Measurements from ENCODE around the gene TARBP2. TPM values are rescaled to one million over a fixed set of nuclear protein-coding genes. Genes with fewer than 3 reads are reported as not detected.

TARBP2 gene
- total RNA-seq, 1 experiment from 2014 or later: 82.0 TPM

DNA sequence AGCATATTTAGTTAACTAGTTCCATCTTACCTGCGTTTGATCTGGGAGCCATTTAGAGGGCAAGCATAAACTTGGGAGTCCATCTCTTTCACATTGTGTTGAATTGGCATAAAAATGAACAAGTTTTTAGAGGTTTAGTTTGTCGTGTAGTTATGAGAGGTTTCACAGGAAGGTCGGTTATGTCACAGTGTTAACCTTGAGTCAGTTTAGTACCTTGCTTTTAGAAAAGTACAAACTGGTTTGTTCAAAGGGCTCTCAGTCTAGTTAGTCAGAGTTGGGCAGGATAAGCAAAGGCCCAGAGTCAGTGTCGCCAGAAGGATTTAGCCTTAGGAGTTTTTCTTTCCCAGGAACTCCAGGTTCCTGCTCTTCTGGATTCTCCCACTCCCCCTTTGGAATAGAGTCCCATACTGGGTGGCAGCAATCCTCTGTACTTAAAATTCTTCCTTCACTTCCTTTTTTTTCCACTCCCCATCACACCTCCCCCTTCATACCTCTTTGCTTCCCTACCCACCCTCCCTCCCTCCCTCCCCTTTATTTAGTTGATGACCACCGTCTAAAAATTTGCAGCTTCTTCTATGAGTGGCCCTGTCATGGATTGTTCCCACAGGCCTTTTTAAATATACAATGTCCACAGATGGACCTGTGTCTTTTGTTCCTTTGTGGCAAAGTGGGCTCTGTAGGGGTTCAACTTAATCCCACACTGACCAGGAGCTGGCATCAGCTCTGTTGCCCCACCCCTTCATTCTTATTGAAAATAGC is 37.1 kb upstream of the TARBP2 start:
- no peaks in the 10 kb centered on the region for H3K9me3 ChIP-seq (ENCODE audit: low read length)
- no peak overlapping the region for H3K4me2 ChIP-seq (ENCODE audit: low read length)
- H3K27ac ChIP-seq (ENCODE audit: low read length): no peak overlapping the region
- H3K79me2 ChIP-seq (ENCODE audit: low read length): peaks cover 87% of the 10 kb centered on the region
- H3K27me3 ChIP-seq (ENCODE audit: low read length): no peaks in the 10 kb centered on the region
- POLR2A ChIA-PET (ENCODE audit: unreplicated experiment): interaction anchor here (0.6 kb wide), 1 partner anchor 83 kb away, joined by 3 read pairs; no protein-coding TSS in a partner anchor
- TF ChIP-seq, protein P1, sequence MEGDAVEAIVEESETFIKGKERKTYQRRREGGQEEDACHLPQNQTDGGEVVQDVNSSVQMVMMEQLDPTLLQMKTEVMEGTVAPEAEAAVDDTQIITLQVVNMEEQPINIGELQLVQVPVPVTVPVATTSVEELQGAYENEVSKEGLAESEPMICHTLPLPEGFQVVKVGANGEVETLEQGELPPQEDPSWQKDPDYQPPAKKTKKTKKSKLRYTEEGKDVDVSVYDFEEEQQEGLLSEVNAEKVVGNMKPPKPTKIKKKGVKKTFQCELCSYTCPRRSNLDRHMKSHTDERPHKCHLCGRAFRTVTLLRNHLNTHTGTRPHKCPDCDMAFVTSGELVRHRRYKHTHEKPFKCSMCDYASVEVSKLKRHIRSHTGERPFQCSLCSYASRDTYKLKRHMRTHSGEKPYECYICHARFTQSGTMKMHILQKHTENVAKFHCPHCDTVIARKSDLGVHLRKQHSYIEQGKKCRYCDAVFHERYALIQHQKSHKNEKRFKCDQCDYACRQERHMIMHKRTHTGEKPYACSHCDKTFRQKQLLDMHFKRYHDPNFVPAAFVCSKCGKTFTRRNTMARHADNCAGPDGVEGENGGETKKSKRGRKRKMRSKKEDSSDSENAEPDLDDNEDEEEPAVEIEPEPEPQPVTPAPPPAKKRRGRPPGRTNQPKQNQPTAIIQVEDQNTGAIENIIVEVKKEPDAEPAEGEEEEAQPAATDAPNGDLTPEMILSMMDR (conservative IDR thresholded peaks at IDR 0.05; ENCODE audit: low read depth, low read length): no peak
- TF ChIP-seq EZH2 (IDR thresholded peaks at IDR 0.05; ENCODE audit: low read length, unreplicated experiment) (no peak), EZH2phosphoT487 (IDR thresholded peaks at IDR 0.05; ENCODE audit: borderline replicate concordance, low read length) (no peak)
- DNase-seq (no peak), ATAC-seq (no peak)
- CTCF ChIA-PET: no interaction called here
- no TSS peak for BruUV-seq (replicated peaks)
- no peak overlapping the region for H3K4me3 ChIP-seq (ENCODE audit: low read length)
- no peaks in the 10 kb centered on the region for H3K4me1 ChIP-seq (ENCODE audit: insufficient read depth, low read length)
- intact Hi-C loops (cut with micrococcal nuclease): no loop called here
- H3F3A ChIP-seq (ENCODE audit: low read length, unreplicated experiment): peaks cover 4% of the 10 kb centered on the region
- H3K36me3 ChIP-seq (ENCODE audit: low read depth, low read length): peaks cover 99% of the 10 kb centered on the region
- H2AFZ ChIP-seq (ENCODE audit: low read length): no peak overlapping the region
- no peaks in the 10 kb centered on the region for H3K9me2 ChIP-seq (replicated peaks; ENCODE audit: low read length)
- H4K20me1 ChIP-seq (ENCODE audit: low read length): peaks cover 87% of the 10 kb centered on the region
- H3K9ac ChIP-seq (ENCODE audit: low read length): no peak overlapping the region

DNA sequence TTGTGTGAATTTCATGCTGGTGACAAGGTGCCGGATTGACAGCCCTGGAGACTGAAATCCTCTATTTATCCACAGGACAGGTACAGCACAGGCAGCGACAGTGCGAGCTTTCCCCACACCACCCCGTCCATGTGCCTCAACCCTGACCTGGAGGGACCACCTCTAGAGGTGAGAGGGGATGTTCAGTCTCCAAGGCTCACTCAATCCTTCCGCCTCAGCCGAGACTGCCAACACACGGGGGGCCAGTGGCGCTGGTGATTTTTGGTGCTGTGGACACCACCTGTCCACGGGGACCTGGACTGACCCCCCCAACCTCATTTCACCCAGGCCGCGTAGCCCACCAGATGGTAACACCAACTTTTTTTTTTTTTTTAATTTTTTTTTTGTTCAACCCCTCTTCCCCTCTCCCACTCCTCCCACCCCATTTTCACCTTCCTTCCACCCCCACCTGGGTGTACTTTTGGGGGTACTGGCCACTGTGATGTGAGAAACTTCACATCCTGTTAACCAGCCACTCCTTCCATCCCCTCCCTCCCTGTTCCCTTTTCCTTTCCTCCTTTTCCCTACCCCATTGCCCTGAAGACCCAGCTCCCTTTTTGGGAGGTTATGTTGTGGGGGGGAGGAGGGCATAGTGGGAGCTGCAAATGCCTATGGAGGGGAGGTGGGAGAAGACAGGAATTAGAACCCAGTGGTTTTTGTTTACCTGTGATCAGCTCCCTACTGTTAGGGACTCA is 36.2 kb upstream of the TARBP2 start:
- no TSS peak for BruUV-seq (replicated peaks)
- intact Hi-C loops (cut with micrococcal nuclease): no loop called here

More for the DNA sequence above, 36.2 kb upstream of the TARBP2 start:
- DNase-seq (no peak), ATAC-seq (no peak)
- H3K27me3 ChIP-seq (ENCODE audit: low read length): no peaks in the 10 kb centered on the region
- no peaks in the 10 kb centered on the region for H3K9me2 ChIP-seq (replicated peaks; ENCODE audit: low read length)
- H3K9ac ChIP-seq (ENCODE audit: low read length): no peak overlapping the region
- ChIA-PET CTCF (no interaction called here), POLR2A (ENCODE audit: unreplicated experiment) (interaction anchor here (0.6 kb wide), 1 partner anchor 84 kb away, joined by 3 read pairs; no protein-coding TSS in a partner anchor)
- H3K79me2 ChIP-seq (ENCODE audit: low read length): peaks cover 81% of the 10 kb centered on the region
- no peaks in the 10 kb centered on the region for H3K4me1 ChIP-seq (ENCODE audit: insufficient read depth, low read length)
- TF ChIP-seq, protein P1 (conservative IDR thresholded peaks at IDR 0.05; ENCODE audit: low read depth, low read length): no peak
- TF ChIP-seq EZH2phosphoT487 (IDR thresholded peaks at IDR 0.05; ENCODE audit: borderline replicate concordance, low read length): no peak
- no peak overlapping the region for H2AFZ ChIP-seq (ENCODE audit: low read length)
- no peak overlapping the region for H3K27ac ChIP-seq (ENCODE audit: low read length)
- H3K36me3 ChIP-seq (ENCODE audit: low read depth, low read length): peaks cover 99% of the 10 kb centered on the region
- H3K4me2 ChIP-seq (ENCODE audit: low read length): no peak overlapping the region
- no peaks in the 10 kb centered on the region for H3K9me3 ChIP-seq (ENCODE audit: low read length)
- H3K4me3 ChIP-seq (ENCODE audit: low read length): no peak overlapping the region
- H4K20me1 ChIP-seq (ENCODE audit: low read length): peaks cover 78% of the 10 kb centered on the region
- H3F3A ChIP-seq (ENCODE audit: low read length, unreplicated experiment): peaks cover 4% of the 10 kb centered on the region

Measured in PC-3 (cell line).